Measurements from ENCODE around the gene GOLGA7B.
A peak's percentile ranks its signal among the peaks of the same experiment; 100 is the strongest.

The GOLGA7B gene

DNA sequence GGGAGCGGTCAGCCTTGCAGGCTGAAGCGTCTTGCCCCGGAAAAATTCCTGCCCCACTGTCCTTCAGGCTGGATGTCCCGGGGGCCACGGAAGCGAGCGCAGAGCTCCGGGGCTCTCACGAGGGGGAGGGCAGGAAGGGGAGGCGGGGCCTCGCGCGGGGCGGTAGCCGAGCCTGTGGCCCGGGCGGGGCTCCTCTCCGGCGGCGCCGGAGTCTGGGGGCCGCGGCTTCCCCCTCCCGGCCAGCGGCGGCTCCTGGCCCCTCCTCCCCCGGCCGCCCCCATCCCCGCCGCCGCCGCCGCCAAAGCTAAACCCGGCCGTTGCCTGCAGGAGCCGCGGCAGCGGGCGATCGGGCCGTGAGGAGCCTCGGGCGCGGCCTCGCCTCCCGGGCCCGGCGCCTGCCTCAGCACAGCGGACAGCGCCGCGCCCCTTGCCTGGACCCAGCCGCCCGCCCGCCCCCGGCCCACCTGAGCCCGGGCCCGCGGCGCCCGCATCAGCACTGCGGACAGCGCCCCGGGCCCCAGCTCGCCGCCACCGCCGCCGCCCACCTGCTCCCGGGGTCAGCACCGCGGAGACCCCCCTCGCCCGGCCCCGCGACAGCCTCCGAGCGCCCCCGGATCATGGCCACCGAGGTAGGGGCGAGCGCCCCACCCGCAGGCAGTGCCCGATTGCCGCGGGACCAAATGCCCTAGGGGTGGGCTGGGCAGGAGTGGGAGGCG lies at the start of gene GOLGA7B:
Gene GOLGA7B, plus strand, starts transcription at position 157 of the 716 bp plus-strand sequence. Its CDS starts 461 bp downstream, at position 618.
- DNase-seq (ENCODE audit: low spot score) = peak; percentile 32

DNA sequence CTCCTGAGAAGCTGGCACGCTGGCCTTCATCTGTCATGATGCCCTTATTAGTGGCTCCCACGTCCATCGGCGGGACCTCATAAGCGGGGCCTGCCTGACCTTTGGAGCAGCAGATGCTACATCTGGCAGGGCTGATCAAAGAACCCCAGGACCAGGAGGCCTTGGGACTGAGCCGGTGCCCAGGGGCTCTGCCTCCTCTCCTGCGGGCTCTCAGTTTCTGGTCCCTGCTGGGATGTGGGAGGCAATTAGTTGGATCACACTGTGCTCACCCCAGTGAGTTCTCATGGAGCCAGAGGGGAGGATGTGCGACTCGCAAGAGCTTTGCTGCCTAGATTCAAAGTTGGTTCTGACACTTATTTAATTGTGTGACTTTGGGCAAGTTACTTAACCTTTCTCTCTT lies 49.2 kb upstream of the GOLGA7B start:
- no peak for DNase-seq (ENCODE audit: low spot score)

DNA sequence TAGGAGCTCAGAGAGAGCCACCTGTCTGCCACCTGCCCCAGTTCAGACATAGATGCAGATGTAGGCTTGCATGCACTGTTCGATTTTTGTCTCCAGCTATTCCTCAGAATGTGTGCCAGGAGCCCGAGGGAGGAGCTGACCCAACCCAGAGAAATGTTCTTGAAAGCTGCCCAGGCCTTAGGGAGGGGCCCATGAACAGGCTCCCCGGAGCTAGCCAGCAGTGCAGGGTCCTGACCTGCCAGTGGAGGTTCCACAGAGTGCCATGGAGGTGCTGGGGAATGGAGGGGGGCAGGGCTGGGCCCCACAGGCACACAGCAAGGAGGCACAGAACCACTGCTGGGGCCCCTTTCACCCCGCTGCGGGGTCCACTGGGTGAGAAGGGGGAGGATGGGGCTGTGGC lies 48.2 kb upstream of the GOLGA7B start:
- DNase-seq (ENCODE audit: low spot score) = no peak

DNA sequence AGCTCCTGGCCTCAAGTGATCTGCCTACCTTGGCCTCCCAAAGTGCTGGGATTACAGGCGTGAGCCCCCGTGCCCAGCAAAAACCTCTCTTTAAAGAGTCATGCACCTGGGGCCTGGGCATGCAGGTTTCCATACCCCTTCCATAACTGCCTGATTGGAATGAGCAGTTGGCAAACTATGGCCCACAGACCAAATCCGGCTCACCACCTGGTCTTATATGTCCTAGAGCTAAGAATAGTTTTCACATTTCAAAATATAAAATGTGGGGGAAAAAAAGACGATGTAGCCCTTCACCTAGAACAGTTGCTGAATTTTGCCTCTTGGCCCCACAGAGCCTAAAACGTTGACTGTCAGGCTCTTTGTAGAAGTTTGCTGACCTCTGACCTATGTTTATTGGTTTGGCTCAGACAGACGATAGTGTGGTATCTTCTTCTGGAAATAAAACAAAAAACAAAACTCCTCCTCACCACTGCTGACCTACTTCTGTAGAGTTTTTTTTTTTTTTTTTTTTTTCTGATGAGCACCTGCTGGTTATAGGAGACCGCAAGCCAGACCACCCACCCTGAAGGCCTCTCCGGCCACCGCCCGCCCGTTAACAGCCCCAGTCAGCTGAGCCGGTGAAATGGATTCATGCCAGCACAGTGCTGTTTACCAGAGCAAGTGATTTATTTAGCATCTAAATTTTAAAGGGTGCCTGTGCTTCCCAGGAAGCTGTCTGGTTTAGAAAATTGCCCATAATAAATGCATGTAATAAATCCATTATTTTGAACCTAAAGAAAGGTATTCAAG lies 44.4 kb upstream of the GOLGA7B start:
- DNase-seq (ENCODE audit: low spot score) = no peak

DNA sequence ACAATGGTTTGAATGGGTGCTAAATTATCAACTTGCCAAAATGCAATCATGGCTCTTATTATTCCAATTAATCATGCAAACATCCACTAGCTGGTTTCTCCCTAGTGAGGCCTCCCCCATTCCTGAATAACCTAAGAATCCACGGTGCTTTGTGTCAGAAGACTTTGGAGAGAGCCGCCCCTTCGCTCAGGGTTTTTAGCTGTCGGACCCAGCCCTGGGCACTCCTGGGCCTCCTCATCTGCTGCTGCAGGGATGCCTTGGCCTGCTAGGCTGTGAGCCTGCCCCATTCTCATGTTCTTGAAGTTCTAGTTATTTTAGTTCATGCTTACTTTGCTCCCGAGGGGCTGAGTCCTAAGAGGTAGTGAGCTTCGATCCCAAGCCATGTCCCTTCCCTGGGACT lies 43.7 kb upstream of the GOLGA7B start:
- no peak for DNase-seq (ENCODE audit: low spot score)

DNA sequence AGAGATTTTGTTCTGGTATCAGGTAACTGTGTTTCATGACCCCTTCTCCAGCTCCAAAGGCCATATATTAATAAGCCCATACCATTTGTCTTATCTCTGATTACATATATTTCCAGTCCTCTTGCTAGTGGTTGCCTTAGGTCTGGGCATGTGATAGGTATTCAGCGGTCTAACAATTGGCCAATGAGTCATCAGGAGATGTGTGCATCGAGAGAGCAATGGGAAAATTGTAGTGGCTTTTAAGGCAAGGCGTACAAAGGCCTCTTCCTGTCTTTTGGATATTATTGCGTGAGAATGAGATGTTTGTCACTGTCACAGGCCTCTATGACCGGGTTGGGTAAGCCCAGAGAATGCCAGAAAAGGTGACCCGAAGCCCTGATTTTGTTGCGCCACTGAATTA lies 39.2 kb upstream of the GOLGA7B start:
- no peak for DNase-seq (ENCODE audit: low spot score)

DNA sequence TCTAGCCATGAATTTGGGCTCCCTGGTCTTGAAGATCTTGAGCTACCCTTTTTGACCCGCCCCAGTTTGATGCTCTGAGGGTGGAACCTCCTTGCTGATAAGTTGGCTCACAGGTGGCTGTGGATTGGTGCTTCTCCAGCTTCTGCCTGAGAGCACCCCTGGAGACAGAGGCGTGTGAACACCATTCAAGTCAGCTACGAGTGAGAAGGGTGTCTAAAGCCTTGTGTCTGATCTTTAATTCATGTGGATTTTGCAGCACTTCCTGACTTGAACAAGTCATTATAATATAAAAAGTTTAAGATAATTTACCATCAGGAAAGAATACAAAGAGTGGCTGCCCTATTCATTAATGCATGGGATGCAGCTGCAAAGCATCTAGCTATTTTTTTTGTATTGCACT lies 37.7 kb upstream of the GOLGA7B start:
- no peak for DNase-seq (ENCODE audit: low spot score)

DNA sequence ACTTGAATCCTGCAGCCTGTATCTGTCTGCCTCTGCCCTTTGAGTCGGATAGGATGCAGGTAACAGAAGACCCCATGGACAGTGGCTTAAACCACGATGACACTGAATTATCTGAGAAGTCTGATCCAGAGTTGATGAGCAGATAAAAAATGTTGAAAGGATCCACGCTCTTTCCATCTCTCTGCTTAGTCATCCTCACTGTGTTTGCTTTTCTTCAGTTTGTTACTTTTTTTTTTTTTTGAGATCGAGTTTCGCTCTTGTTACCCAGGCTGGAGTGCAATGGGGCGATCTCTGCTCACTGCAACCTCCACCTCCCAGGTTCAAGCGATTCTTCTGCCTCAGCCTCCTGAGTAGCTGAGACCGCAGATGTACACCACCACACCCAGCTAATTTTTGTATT lies 36.9 kb upstream of the GOLGA7B start:
- DNase-seq (ENCODE audit: low spot score) = no peak

DNA sequence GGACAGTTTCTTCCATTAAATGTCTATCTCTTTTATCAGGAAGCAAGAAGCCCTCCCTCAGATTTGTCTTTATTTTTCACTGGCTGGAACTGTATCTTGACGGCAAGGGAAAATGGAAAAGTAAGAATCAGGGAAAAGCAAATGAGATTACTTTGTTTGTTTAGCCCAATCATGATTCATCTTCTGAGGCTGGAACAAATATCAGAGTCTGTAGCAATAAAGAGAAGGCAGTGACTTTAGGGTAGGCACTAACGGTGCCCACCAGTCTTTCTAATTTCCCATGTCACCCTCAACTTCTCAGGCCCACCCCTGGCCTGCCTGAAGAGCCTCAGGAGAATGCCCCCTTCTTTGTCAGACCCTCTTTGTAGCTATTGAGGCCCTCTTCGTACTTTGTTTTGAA lies 36.3 kb upstream of the GOLGA7B start:
- no peak for DNase-seq (ENCODE audit: low spot score)

DNA sequence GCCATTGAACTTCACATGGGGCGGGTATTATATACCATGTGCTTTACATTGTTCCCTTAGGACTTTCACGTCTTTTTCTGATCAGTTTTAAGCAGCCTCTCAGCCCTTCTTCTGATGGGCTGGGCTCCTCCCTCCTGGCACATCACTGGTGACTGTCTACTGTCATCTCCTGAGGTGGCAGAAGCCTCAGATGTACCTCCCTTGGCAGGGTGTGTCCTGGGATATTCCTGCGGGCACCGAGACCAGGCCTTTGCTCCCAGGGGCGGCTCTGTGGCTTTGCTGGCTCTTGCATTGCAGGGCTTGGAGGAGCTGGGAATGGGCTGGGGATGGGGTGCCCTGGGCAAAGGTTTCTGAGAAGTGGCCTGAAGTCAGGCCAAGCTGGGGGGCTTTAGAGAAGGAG lies 34.6 kb upstream of the GOLGA7B start:
- no peak for DNase-seq (ENCODE audit: low spot score)

DNA sequence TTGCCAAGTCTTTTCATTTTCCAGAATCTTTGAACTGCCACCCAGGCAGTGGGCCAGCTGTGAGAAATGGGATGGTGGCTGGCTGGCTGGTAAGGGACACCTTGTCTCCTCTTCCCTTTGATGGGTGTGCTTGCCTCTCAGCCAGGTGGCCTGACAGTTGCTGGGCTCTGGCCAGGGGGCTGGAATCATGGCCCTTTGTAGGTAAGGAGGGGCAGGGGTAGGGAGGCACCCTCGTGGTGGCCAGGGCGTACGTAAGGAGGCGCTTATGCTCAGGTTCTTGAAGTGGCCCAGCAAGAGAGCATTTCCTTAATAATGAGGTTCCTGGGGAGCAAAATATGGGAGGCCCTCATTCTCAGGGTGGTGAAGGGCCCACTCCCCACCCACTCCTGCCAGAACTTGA lies 33.0 kb upstream of the GOLGA7B start:
- DNase-seq (ENCODE audit: low spot score) = no peak

DNA sequence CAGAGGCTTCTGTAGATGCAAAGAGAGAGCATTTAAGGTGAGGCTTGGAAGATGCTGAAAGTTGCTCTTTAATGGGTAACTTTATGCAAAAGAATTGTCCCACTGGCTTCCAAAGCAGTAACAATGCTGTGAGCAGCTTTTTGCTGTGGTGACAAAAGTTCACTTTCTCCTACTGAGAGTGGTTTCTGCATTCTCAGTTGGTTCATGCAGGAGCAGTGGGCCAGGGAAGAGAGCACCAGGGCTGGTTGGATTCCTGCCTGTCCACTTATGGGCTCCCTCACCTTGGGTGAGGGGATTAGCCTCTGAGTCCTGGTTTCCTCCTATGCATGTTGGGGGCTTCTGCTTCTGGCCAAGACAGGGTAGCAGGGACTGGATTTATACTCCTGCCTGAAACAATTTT lies 31.1 kb upstream of the GOLGA7B start:
- DNase-seq (ENCODE audit: low spot score) = no peak

DNA sequence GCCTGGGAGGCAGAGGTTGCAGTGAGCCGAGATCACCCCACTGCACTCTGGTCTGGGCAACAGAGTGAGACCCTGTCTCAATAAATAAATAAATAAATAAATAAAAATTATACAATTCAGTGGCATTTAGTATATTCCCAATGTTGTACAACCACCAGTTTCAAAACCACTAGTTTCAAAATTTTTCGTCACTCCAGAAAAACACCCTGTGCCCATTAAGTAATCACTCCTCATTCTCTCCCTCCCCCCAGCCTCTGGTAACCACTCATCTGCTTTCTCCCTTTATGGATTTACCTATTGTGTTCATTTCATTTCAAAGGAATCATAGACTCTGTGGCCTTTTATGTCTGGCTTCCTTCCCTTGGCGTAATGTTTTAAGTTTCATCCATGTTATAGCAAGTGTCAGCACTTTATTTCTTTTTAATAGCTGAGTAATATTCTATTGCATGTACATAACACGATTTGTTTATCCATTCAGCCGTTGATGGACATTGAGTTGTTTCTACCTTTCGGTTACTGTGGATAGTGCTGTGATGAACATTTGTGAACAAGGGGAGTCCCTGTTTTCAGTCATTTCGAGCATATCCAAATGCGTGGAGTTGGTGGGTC lies 29.4 kb upstream of the GOLGA7B start:
- DNase-seq (ENCODE audit: low spot score) = no peak

DNA sequence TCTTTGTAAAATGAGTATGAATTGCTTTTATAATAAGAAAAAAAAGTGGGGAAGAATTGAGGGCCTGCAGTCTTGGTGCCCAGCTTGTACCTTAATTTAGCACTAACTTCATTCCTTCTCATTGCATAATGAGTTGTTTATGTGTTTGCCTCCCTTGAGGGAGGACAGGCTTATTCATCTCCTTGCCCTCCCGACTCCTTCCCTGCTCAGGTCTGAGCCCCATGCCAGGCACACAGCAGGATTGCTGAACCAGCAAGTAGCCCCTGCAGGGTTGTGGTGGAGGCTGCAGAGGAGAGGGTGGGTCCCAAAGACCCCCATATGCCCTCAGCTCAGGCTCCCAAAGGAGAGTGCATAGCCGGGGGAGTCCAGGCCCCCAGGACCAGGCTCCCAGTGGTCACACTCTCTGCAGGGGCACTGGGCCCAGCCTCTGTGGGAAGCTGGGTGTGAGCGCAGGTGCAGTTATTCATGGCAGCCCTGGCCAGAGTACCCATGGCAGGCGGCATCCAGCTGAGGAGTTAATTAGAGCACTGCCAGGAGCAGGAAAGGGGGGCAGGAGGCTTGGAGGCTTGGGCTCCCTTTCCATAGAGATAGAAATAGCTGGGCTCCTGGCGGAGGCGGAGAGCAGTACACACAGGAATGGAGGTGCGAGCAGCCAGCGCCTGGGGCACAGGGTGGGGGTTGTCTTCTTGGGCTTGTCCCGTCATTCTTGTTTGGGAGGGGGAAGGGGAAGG lies 28.2 kb upstream of the GOLGA7B start:
- no peak for DNase-seq (ENCODE audit: low spot score)

DNA sequence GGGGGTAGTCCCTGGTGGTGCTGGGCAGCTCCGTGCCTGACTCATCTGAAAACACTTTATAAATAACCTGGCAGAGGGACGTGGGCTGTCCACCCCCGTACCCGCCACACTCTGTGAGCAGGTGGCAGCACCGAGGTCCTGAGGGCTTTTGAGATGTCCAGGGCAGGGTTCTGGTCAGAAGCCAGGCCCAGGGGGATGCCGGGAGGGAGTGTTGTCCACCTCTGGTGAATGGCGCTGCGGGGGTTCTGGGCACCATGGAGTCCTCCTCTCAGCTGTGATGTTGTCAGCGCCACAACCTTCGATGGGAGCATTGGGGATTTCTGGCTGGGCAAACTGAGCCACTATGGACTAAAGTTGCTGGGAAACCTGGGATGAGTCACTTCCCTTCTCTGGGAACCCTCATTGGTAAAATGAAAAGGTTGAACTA lies 27.4 kb upstream of the GOLGA7B start:
- DNase-seq (ENCODE audit: low spot score) = no peak

DNA sequence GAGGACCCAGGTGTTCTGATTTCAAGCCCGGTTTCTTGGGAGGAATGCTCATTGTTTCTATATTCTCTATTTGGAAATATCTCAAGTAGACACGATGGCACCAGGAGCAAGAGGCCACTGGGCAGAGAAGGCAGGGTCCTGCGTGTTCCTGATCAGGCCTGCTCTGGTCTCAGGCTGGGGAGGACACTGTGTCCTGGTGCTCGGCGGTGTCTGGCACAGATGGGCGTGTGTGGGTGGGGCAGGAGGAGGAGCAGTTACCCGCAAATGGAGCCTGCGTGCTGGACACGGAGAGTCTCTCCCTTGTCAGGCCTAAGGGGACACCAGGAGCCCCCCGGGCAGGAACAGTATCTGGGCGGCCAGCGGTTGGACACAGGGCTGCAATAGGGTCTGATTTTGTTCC lies 25.9 kb upstream of the GOLGA7B start:
- no peak for DNase-seq (ENCODE audit: low spot score)

DNA sequence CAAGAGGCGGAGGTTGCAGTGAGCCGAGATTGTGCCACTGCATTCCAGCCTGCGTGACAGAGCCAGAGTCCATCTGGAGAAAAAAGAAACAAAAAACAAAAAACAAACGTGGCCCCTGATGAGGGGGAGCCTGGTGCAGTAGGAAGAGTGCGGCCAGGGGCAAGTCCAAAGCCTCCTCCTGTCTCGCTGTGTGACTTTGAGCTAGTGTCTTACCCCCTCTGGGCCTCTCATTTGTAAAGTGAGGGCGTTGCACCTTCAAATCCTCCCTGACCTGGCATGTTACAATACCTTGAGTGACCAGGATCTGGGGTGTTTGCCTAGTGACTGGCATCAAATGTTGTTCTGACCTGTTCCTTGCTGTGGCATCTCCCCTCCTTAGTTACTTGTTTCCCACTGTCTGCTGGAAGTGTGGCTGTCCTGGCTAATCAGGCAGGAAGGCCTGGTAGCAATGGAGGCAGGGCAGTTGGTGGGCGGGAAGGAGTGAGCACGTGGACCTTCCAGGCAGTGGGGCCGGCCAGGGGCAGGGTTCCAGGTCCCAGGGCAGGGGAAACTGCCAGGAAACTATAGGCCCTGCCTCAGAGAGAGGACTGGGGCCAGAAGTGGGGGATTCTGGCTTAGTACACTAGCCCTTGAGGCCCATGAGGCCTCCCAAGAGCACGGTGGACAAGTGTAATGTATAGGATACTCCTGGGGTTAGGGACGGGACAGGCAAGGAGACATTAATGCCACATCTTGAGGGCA lies 24.5 kb upstream of the GOLGA7B start:
- DNase-seq (ENCODE audit: low spot score) = no peak

DNA sequence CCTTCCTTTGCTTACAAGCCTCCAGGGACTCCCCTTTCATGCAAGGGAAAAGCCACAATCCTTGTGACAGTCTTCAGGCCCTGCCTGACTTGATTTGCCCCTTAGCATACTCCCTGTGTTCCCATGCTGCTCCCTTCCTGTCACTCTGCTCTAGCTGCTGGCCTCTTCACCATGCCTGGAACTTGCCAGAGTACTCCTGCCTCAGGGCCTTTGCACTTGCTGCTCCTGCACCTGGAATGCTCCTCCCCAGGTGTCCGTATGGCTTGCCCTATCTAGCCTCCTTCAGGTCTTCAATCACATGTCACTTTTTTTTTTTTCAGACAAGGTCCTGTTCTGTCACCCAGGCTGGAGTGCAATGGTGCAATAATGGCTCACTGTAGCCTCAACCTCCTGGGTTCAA lies 22.8 kb upstream of the GOLGA7B start:
- no peak for DNase-seq (ENCODE audit: low spot score)

DNA sequence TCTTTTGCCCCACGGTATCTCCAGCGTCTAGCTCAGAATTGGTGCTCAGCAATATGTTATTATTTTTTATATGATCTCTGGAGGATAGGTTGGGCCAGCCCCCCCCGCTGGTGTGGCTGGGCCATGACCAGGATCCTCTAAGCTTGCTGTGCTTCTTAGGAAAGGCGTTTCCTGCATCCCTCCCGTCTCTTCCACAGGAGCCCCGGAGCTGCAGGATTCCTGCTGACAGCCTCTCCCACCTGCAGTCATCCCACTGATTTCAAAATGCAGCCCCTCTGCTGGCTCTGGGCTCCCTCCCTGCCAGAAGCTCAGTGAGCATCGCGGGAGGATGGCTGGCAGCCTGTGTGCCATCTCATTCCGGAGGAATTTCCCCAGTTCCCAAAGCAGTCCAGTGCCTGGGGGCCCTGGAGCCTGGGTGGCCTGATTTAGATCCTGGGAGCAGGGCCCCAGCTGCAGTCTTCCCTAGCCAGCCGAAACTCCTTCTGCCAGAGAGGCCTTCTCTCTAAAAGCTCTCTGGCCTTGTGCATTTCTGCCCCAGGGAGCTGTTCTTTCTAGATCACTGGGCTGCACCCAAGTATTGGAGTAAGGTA lies 21.8 kb upstream of the GOLGA7B start:
- no peak for DNase-seq (ENCODE audit: low spot score)

DNA sequence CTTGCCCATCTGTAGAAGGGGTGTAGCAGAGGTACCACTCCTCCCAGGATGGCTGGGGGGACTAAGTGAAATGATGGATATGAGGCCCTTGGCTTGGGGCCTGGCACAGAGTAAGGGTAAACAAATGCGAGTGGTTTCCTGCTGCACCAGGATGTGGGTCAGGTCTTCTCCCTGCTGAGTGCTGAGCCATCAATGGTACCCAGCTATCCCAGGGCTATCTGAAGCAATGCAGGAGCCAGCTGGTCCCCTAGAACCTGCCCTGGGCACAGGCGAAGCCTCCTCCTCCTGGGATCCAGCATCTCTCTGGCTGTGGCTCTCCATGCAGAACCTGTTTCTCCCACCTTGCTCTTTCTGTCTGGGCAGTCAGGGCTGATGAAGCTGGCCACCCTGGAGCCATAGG lies 20.9 kb upstream of the GOLGA7B start:
- no peak for DNase-seq (ENCODE audit: low spot score)

DNA sequence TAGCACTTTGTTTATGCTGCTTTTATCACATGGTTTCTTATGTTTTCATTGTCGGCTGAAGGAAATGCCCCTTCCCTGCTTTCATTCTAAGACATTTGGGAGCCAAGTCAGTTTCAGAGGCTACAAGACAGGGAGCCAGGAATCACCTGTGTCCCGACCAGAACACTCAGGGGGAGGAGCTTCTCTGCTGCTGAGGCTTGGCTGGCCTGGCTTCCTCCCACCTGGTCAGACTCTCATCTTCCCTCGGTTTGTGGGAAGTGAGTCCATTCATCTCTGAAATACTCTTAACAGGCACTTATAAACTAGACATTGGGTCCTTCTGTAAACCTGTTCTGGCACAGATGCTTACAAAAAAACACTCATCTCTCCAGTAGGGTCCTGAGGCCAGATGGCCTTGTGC lies 19.6 kb upstream of the GOLGA7B start:
- DNase-seq (ENCODE audit: low spot score) = no peak

DNA sequence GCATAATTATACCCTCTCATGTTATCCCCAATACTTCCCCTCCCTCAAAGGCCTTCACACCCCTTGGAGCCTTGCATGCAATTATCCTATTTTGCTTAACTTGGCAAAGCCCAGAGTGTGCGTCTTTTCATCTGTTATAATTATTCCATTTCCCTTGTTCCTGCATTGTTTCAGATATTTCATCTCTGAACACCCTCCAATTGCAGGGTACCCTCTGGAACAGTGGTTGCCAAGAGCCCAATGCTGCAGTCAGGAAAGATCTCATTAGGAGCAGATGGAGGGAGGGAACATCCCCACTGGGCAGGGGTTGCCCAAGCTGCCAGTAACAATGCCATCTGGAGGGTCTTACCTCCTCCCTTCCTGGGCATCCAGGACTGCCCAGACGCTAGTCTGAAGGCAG lies 18.4 kb upstream of the GOLGA7B start:
- DNase-seq (ENCODE audit: low spot score) = no peak
